Mucosa of stomach (tissue), 1 donor: ENCODE results near the gene CEP83.
"Not testable (repeated sequence)": the region's sequence is repeated elsewhere in the genome, so short reads cannot be mapped to it uniquely, and the experiment has no call there.

ENCODE experiments used
- H3K27me3 ChIP-seq: one replicate; pipeline ENCODE4 v1.7.0; 2013; ENCODE audit warnings: mild to moderate bottlenecking, low read length; ENCODE audit not compliant: control insufficient read depth, insufficient read depth
- H3K36me3 ChIP-seq: one replicate; pipeline ENCODE4 v1.7.0; 2013; ENCODE audit warnings: low read length; ENCODE audit not compliant: control insufficient read depth, insufficient read depth
- H3K4me1 ChIP-seq: one replicate; pipeline ENCODE4 v1.7.0; 2013; ENCODE audit warnings: mild to moderate bottlenecking, low read length; ENCODE audit not compliant: control insufficient read depth, insufficient read depth
- H3K4me3 ChIP-seq: one replicate; pipeline ENCODE4 v1.7.0; 2013; ENCODE audit warnings: low read length
- H3K9ac ChIP-seq: one replicate; pipeline ENCODE4 v1.7.0; 2013; ENCODE audit warnings: mild to moderate bottlenecking, low read length, moderate library complexity
- H3K9me3 ChIP-seq: one replicate; pipeline ENCODE4 v1.7.0; 2013; ENCODE audit warnings: mild to moderate bottlenecking, low read length, moderate library complexity; ENCODE audit not compliant: control insufficient read depth
- donor health status: Pancreatic carcinoma.

Gene CEP83

DNA sequence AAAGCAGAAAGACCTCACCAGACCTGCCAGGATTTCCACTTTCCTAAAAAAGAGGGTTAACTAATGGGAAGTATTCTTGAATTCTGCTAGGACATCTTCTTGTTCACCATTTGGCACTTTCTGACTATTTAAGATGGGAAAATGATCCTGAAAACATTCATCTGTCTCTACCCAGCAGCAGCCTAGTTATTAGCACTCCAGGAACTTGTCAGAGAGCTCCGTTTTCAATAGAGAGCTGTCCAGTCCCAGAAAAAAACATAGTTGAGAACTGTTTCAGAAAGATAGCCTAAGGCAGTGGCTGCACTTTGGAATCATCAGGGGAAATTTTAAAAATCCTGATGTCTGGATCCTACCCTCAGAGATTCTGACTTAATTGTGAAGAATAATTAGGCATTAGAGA, 22.1 kb upstream of the CEP83 start:
- H3K4me3 ChIP-seq = no peak overlapping the region
- H3K36me3 ChIP-seq = no peaks in the 10 kb centered on the region
- no peaks in the 10 kb centered on the region for H3K4me1 ChIP-seq
- no peaks in the 10 kb centered on the region for H3K9me3 ChIP-seq
- H3K9ac ChIP-seq = no peak overlapping the region
- H3K27me3 ChIP-seq = peaks cover 2% of the 10 kb centered on the region

DNA sequence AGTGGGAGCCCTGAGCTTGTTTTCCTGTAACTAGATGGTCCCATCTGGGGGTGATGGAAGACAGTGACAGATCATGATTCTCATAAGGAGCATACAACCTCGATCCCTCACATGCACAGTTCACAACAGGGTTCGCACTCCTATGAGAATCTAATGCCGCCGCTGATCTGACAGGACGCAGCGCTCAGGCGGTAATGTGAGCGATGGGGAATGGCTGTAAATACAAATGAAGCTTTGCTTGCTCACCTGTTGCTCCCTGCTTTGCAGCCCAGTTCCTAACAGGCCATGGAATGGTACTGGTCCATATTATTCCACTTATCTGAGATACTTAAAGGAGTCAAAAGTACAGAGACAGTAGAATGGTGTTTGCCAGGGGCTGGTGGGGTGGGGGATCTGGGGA, 9.9 kb upstream of the CEP83 start:
- Histone ChIP-seq H3K9ac (no peak overlapping the region), H3K36me3 (no peaks in the 10 kb centered on the region), H3K4me1 (no peaks in the 10 kb centered on the region), H3K9me3 (no peaks in the 10 kb centered on the region), H3K27me3 (no peaks in the 10 kb centered on the region), H3K4me3 (no peak overlapping the region)

DNA sequence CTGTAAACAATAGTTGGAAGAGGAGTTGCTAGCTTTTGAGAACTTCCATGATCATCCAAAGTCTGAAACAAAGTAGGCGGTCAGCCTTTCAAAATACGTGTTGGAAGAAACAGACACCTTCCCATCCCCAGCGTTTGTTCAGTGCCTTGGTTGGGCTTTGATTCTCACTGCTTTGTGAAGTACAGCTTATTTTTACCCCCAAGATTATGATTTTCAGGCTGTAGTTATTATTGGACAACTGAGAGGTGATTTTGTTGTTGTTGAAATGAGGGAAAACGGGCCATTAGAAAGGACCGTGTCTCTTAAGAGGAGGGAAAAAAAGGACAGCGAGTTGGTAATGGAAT, 921 bp upstream of the CEP83 start:
- no peaks in the 10 kb centered on the region for H3K36me3 ChIP-seq
- peak overlapping the region; percentile 90 for H3K4me3 ChIP-seq
- H3K27me3 ChIP-seq = no peaks in the 10 kb centered on the region
- no peaks in the 10 kb centered on the region for H3K9me3 ChIP-seq
- peak overlapping the region; percentile 86 for H3K9ac ChIP-seq
- peaks cover 4% of the 10 kb centered on the region for H3K4me1 ChIP-seq

DNA sequence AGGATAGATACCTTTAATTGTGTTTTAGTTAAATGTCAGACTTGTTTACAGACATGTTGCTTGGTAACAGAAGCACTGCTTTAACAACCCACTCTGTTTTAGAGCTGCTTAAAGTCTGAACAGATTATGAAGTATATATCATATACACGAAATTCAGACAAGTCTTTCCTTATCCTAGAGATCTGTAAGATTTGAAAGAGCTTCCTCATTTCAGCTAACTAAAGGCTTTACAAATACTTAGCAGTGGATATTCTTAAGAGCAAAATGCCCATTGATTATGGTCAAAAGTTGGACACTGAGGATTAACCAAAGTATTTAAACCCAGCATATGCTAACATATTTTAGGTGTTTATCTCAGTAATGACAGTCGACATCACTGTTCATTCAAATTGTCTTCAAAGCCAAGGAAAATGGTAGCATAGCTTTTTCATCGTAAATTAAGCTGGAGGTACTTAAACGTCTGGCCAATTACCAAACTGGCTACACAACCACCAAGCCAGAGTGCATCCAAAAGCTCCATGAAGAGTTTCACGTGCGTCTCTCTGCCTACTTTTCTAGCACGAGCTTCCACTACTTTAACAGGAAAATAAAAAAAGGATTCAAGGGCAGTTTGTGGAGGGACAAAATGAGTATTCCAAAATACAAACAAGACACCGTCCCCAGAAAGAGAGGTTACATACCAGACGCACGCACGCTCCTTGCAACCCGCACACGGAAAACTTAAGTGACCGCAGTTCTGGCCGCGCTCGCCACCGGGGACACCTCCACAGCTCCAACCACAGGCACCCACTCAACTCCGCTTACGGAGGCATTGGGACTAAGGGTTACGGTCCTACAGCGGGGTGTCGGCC, 565 bp downstream of the CEP83 start:
- Histone ChIP-seq H3K9me3 (no peaks in the 10 kb centered on the region), H3K9ac (peak overlapping the region; percentile 86), H3K36me3 (no peaks in the 10 kb centered on the region), H3K4me1 (peaks cover 4% of the 10 kb centered on the region), H3K27me3 (no peaks in the 10 kb centered on the region), H3K4me3 (peak overlapping the region; percentile 90)

DNA sequence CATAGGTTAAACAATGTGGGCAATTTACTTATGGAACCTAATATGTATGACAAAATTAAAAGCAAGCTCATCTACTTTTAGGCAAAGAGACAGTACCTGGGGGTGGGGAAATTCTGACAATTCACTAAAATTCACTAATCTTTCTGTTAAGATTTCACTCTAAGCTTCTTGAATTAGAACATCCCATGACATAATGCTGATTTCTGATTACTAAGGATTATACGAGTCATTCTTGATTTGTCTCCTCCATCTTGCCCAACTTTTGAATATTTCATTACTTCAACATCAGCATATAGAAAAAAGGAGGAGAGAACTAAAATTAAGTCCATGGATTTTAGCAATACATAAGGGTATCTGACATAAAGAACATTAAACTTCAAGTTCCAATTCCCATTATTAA, 2.4 kb downstream of the CEP83 start:
- H3K9me3 ChIP-seq = no peaks in the 10 kb centered on the region
- H3K27me3 ChIP-seq = no peaks in the 10 kb centered on the region
- H3K4me3 ChIP-seq = no peak overlapping the region
- no peaks in the 10 kb centered on the region for H3K36me3 ChIP-seq
- H3K4me1 ChIP-seq = peaks cover 4% of the 10 kb centered on the region
- H3K9ac ChIP-seq = no peak overlapping the region

DNA sequence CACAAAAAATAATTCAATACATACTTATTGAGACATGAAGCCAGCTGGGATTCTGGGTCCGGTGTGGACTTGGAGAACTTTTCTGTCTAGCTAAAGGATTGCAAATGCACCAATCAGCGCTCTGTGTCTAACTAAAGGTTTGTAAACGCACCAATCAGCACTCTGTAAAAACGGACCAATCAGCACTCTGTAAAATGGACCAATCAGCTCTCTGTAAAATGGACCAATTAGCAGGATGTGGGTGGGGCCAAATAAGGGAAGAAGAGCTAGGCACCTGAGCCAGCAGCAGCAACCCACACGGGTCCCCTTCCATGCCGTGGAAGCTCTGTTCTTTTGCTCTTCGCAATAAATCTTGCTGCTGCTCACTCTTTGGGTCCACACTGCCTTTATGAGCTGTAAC, 5.3 kb downstream of the CEP83 start:
- not testable (repeated sequence) for H3K4me1 ChIP-seq

DNA sequence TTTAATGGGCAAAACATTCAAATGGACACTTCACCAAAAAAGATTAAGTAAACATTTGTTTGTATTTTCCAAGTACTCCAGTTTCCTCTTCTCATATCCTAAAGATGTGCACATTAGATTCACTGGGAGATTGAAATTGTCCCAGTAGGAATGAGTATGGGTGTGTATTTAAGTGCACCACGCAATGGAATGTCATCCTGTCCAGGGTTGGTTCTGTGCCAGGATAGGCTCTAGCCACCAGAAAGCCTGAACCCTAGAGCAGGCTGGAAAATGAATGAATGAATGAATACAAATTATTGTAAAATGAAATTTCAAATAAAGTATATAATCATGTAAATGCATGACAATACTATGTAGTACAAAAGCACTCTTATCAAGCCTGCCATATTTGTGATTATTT, 14.0 kb downstream of the CEP83 start:
- H3K27me3 ChIP-seq = no peaks in the 10 kb centered on the region

More for the DNA sequence above, 5.3 kb downstream of the CEP83 start:
- not testable (repeated sequence) for H3K27me3 ChIP-seq, H3K9me3 ChIP-seq, H3K9ac ChIP-seq, H3K36me3 ChIP-seq, H3K4me3 ChIP-seq

DNA sequence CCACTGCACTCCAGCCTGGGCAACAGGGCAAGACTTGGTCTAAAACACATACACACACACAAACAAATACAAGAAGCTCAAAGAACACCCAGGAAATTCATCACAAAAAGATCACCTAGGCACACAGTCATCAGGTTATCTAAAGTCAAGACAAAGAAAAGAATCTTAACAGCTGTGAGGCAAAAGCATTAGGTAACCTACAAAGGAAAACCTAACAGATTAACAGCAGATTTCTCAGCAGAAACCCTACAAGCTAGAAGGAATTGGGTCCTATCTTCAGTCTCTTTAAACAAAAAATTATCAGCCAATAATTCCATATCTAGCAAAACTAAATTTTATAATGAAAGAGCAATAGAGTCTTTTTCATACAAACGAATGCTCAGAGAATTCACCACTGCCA, 22.4 kb downstream of the CEP83 start:
- H3K27me3 ChIP-seq = no peaks in the 10 kb centered on the region

More for the DNA sequence above, 14.0 kb downstream of the CEP83 start:
- Histone ChIP-seq H3K4me1 (no peaks in the 10 kb centered on the region), H3K9ac (no peak overlapping the region), H3K4me3 (no peak overlapping the region), H3K9me3 (no peaks in the 10 kb centered on the region), H3K36me3 (no peaks in the 10 kb centered on the region)

DNA sequence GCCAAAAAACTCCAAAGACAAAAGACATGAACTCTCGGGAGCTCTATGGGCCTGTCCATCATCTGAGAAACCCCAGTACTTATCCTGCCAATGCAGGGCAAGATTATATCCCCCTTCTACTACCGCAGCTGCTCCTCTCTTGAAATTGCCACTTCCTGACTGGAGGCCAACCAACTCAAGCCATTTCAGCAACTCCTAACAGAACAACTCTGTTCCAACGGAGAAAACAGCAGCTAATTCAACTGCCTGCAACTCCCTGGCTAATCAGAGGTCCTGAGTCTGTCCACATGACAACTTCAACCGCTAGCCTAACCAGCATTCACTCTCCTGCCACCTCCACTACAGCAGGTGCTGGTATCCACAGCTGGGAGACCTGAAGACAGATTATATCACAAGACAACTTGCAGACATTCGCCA, 24.1 kb downstream of the CEP83 start:
- peaks cover 11% of the 10 kb centered on the region for H3K4me1 ChIP-seq
- H3K9me3 ChIP-seq = no peaks in the 10 kb centered on the region
- H3K36me3 ChIP-seq = no peaks in the 10 kb centered on the region
- H3K4me3 ChIP-seq = no peak overlapping the region
- H3K9ac ChIP-seq = no peak overlapping the region
- H3K27me3 ChIP-seq = no peaks in the 10 kb centered on the region

More for the DNA sequence above, 22.4 kb downstream of the CEP83 start:
- Histone ChIP-seq H3K9me3 (no peaks in the 10 kb centered on the region), H3K36me3 (no peaks in the 10 kb centered on the region), H3K4me1 (peaks cover 11% of the 10 kb centered on the region), H3K9ac (no peak overlapping the region), H3K4me3 (no peak overlapping the region)

DNA sequence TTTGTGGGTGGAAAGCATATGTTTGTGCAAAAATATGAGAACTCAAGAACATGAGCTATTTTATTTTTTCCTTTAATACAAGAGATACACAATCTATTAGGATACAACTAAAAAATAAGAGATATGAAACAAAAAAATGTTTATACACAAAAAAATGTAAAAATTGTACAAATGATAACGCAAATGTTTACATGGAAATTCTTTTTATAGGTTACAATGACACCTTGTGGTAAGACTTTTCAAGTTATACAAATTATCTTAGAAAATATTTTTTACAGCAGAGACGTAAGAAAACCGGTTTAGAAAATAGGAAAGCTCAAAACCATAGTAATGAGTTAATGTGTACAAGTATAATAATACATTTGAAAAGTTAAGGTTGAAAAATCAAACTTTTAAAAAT, 25.5 kb downstream of the CEP83 start:
- Histone ChIP-seq H3K9ac (peak overlapping the region; percentile 33), H3K4me1 (peaks cover 11% of the 10 kb centered on the region), H3K9me3 (no peaks in the 10 kb centered on the region), H3K27me3 (no peaks in the 10 kb centered on the region), H3K36me3 (no peaks in the 10 kb centered on the region), H3K4me3 (no peak overlapping the region)

DNA sequence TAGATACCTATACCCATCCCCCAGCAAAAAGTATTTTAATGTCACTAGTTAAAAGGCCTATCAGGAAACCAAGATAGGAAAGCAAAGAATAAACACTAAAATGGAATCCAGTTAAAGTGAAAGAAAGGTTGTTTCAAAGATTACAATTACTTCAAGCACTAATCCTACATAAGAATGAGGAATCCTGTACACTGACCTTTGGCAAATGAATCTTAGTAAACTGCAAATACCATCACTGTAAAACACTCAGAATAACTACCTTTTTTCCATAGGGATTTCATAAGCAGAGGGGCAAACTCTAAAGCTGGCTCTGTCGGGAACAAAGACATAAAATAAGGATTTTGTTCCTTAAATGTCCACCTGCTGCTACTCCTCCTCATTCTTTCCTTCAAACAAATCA, 25.9 kb downstream of the CEP83 start:
- H3K9ac ChIP-seq = peak overlapping the region; percentile 33
- no peaks in the 10 kb centered on the region for H3K27me3 ChIP-seq
- H3K36me3 ChIP-seq = no peaks in the 10 kb centered on the region
- H3K9me3 ChIP-seq = no peaks in the 10 kb centered on the region
- peaks cover 11% of the 10 kb centered on the region for H3K4me1 ChIP-seq
- no peak overlapping the region for H3K4me3 ChIP-seq

DNA sequence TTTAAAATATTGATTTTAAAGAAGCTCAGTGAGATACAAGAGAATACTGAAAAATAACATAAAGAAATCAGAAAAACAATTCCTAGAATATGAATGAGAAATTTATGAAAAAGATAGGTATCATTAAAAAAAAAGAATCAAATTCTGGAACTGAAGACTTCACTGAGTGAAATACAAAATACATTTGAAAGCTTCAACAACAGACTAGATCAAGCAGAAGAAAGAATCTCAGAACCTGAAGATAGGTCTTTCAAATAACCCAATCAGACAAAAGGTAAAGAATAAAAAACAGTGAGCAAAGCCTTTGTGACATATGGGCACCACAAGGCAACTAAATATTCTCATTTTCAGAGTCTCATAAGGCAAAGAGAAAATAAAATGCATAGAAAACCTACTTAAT, 29.4 kb downstream of the CEP83 start:
- no peaks in the 10 kb centered on the region for H3K27me3 ChIP-seq
- no peaks in the 10 kb centered on the region for H3K9me3 ChIP-seq
- H3K4me1 ChIP-seq = peaks cover 8% of the 10 kb centered on the region

DNA sequence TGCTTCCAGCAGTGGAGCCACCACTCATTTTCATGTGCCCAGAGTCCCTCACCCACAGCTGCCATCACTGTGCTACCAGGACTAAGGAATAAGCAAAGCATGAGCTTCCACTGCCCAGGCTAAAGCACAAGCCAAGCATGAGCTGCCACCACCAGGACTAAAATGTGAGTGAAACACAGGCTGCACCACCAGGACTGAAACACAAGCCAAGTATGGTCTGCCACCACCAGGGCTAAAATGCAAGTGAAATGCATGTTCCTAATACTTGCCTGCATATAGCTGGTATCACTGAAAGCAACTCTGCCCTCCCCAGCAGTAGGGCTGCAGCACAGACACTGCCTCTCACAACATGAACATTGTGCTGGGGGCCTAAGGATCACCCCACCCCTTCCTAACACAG, 30.0 kb downstream of the CEP83 start:
- Histone ChIP-seq H3K27me3 (no peaks in the 10 kb centered on the region), H3K9ac (no peak overlapping the region), H3K9me3 (no peaks in the 10 kb centered on the region), H3K4me3 (no peak overlapping the region), H3K36me3 (no peaks in the 10 kb centered on the region), H3K4me1 (peaks cover 7% of the 10 kb centered on the region)

More for the DNA sequence above, 29.4 kb downstream of the CEP83 start:
- H3K4me3 ChIP-seq = no peak overlapping the region
- H3K9ac ChIP-seq = no peak overlapping the region
- H3K36me3 ChIP-seq = no peaks in the 10 kb centered on the region
